ENCODE measurements around the gene YY1.
A peak's percentile ranks its signal among the peaks of the same experiment; 100 is the strongest.
"Not testable (repeated sequence)": the region's sequence is repeated elsewhere in the genome, so short reads cannot be mapped to it uniquely, and the experiment has no call there.

The YY1 gene

GRCh38 chr14:100296106-100296651 lies 57.2 kb downstream of the YY1 start:
- Histone ChIP-seq H4K20me1 (ENCODE audit: insufficient read depth, low read length) (no peaks in the 10 kb centered on the region), H3K4me2 (ENCODE audit: low read length) (no peak overlapping the region), H3K4me1 (ENCODE audit: insufficient read depth, low read length, severe bottlenecking) (peaks cover 14% of the 10 kb centered on the region), H3K4me3 (ENCODE audit: low read depth, low read length, poor library complexity, severe bottlenecking) (no peak overlapping the region), H3K9me2 (ENCODE audit: low read depth, low read length) (no peaks in the 10 kb centered on the region), H3K9me3 (ENCODE audit: low read length) (no peaks in the 10 kb centered on the region), H3K79me2 (ENCODE audit: insufficient read depth, low read length) (no peaks in the 10 kb centered on the region), H3K9ac (ENCODE audit: low read length) (no peak overlapping the region), H3K27me3 (ENCODE audit: insufficient read depth, low read length) (peaks cover 5% of the 10 kb centered on the region; the same call in 1 of the 2 replicates), H3K27ac (ENCODE audit: low read depth, low read length, poor library complexity, severe bottlenecking) (no peak overlapping the region), H3F3A (ENCODE audit: insufficient read depth, low read length) (no peaks in the 10 kb centered on the region), H2AFZ (ENCODE audit: low read length) (no peak overlapping the region), H3K36me3 (ENCODE audit: insufficient read depth, low read length) (no peaks in the 10 kb centered on the region)
- TF ChIP-seq CTCF (IDR thresholded peaks at IDR 0.05; ENCODE audit: low read length): no peak

- not testable (repeated sequence) for H2AFZ ChIP-seq (ENCODE audit: low read length); H3K9me2 ChIP-seq (ENCODE audit: low read depth, low read length); H3K27me3 ChIP-seq (ENCODE audit: insufficient read depth, low read length); H3K9me3 ChIP-seq (ENCODE audit: low read length); H3K79me2 ChIP-seq (ENCODE audit: insufficient read depth, low read length); H3K9ac ChIP-seq (ENCODE audit: low read length); H3K27ac ChIP-seq (ENCODE audit: low read depth, low read length, poor library complexity, severe bottlenecking); H3F3A ChIP-seq (ENCODE audit: insufficient read depth, low read length); H4K20me1 ChIP-seq (ENCODE audit: insufficient read depth, low read length); H3K4me3 ChIP-seq (ENCODE audit: low read depth, low read length, poor library complexity, severe bottlenecking); H3K36me3 ChIP-seq (ENCODE audit: insufficient read depth, low read length)
- peaks cover 14% of the 10 kb centered on the region for H3K4me1 ChIP-seq (ENCODE audit: insufficient read depth, low read length, severe bottlenecking)
- H3K4me2 ChIP-seq (ENCODE audit: low read length): peak overlapping the region; percentile 28; the same call in 1 of the 2 replicates
Measured at GRCh38 chr14:100296729-100297128, 57.8 kb downstream of the YY1 start.

DNA sequence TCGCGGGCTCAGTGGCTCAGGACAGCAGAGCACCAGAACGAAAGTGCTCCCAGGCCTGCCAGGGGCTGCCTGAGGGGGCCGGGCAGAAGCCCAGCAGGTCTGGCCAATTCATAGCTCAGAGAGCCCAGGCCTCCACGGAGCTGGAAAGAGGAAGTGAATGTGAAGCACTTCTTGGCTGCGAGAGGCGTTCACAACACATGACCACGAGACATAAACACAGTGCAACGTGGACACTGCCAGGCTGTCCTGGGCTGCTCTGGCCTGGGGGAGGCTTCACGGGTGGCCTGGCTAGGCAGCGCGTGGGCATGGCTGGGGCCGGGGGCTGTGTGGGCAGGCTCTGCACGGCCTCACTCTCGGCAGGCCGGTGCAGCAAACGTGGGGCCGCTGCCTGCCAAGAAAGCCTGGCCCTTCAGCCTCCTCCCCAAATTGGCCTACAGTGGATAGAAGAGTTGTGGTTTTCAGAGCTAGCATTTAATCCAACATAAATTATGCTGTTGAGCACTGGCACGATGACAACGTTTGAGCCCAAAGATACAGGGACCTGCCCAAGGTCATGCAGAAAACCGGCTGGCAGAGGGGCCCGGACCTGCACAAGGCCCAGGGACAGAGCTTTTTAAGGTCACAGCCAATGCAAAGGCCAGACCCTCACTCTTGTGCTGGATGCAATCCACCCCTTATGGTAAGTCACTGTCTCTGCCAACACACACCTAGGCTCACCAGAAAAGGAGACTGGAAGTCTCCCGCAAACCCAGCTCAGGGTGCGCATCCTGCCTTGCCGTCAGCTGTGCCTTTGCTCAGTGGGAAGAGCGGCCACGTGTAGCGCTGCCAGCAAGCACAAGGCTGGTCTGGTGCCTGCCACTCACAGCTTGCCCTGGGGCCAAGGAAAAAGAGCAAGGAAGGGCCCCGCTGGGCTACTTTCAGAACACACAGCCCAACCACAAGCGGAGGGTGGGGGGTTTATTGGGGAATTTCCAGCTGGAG lies 58.7 kb downstream of the YY1 start:
- Histone ChIP-seq H3K27me3 (ENCODE audit: insufficient read depth, low read length) (peaks cover 5% of the 10 kb centered on the region; the same call in 1 of the 2 replicates), H3K79me2 (ENCODE audit: insufficient read depth, low read length) (no peaks in the 10 kb centered on the region), H3K4me2 (ENCODE audit: low read length) (peak overlapping the region; percentile 28; the same call in 1 of the 2 replicates), H3F3A (ENCODE audit: insufficient read depth, low read length) (no peaks in the 10 kb centered on the region), H3K4me3 (ENCODE audit: low read depth, low read length, poor library complexity, severe bottlenecking) (no peak overlapping the region), H3K9ac (ENCODE audit: low read length) (no peak overlapping the region; the same call in 1 of the 2 replicates), H3K36me3 (ENCODE audit: insufficient read depth, low read length) (no peaks in the 10 kb centered on the region), H3K9me3 (ENCODE audit: low read length) (no peaks in the 10 kb centered on the region), H3K9me2 (ENCODE audit: low read depth, low read length) (no peaks in the 10 kb centered on the region), H4K20me1 (ENCODE audit: insufficient read depth, low read length) (no peaks in the 10 kb centered on the region), H3K4me1 (ENCODE audit: insufficient read depth, low read length, severe bottlenecking) (peaks cover 14% of the 10 kb centered on the region), H2AFZ (ENCODE audit: low read length) (no peak overlapping the region), H3K27ac (ENCODE audit: low read depth, low read length, poor library complexity, severe bottlenecking) (no peak overlapping the region)
- TF ChIP-seq CTCF (IDR thresholded peaks at IDR 0.05; ENCODE audit: low read length) (no peak), EZH2 (IDR thresholded peaks at IDR 0.05; ENCODE audit: borderline replicate concordance, low read length) (no peak)
